HUES64 (cell line): Measurements from ENCODE around the gene TMEFF2.
A peak's percentile ranks its signal among the peaks of the same experiment; 100 is the strongest.

Source experiments
- H3K27ac ChIP-seq: 2 replicates; pipeline ENCODE4 v1.7.0; 2013; ENCODE audit warnings: low read depth, low read length, inconsistent platforms
- H3K27me3 ChIP-seq: 2 replicates; pipeline ENCODE4 v1.6.1; 2013; ENCODE audit warnings: mild to moderate bottlenecking, low read length; ENCODE audit not compliant: insufficient read depth
- H3K36me3 ChIP-seq: 2 replicates; pipeline ENCODE4 v1.6.1; 2013; ENCODE audit warnings: mild to moderate bottlenecking, low read length; ENCODE audit not compliant: insufficient read depth
- H3K4me1 ChIP-seq: 2 replicates; pipeline ENCODE4 v1.6.1; 2013; ENCODE audit warnings: mild to moderate bottlenecking, low read length, moderate library complexity; ENCODE audit not compliant: insufficient read depth
- H3K4me3 ChIP-seq: 2 replicates; pipeline ENCODE4 v1.5.1; 2013; ENCODE audit warnings: mild to moderate bottlenecking, low read length, moderate library complexity
- H3K9ac ChIP-seq: 2 replicates; pipeline ENCODE4 v1.6.1; 2013; ENCODE audit warnings: mild to moderate bottlenecking, low read depth, low read length
- H3K9me3 ChIP-seq: 2 replicates; pipeline ENCODE4 v1.6.1; 2013; ENCODE audit warnings: low read depth, low read length; ENCODE audit not compliant: insufficient read depth
- WGBS: fragments of 150-250, 120-280 bp; methylation state at CpG from one replicate; pipeline ENCODE4 v1.1.7; 2013; ENCODE audit warnings: missing lambda C conversion rate; 5-methylcytosine and 5-hydroxymethylcytosine counted together

Gene TMEFF2

GRCh38 chr2:191942739-191943103, 252.0 kb downstream of the TMEFF2 start:
- H3K4me1 ChIP-seq = peaks cover 23% of the 10 kb centered on the region
- H3K9me3 ChIP-seq = no peaks in the 10 kb centered on the region
- WGBS = 98% methylated on average over 2 of the region's 2 CpGs
- no peak overlapping the region for H3K27ac ChIP-seq
- no peak overlapping the region for H3K9ac ChIP-seq
- H3K4me3 ChIP-seq = no peak overlapping the region
- no peaks in the 10 kb centered on the region for H3K36me3 ChIP-seq
- no peaks in the 10 kb centered on the region for H3K27me3 ChIP-seq

GRCh38 chr2:191942090-191942738, 252.5 kb downstream of the TMEFF2 start:
- WGBS = 88% methylated on average over 3 of the region's 3 CpGs
- H3K9me3 ChIP-seq = no peaks in the 10 kb centered on the region
- H3K36me3 ChIP-seq = no peaks in the 10 kb centered on the region
- 0 out of 2 replicates have a peak overlapping the region, but pooled peaks have one; percentile 7 for H3K9ac ChIP-seq
- H3K4me3 ChIP-seq = no peak overlapping the region
- no peak overlapping the region for H3K27ac ChIP-seq
- peaks cover 23% of the 10 kb centered on the region for H3K4me1 ChIP-seq
- H3K27me3 ChIP-seq = no peaks in the 10 kb centered on the region

- Histone ChIP-seq H3K4me1 (peaks cover 29% of the 10 kb centered on the region), H3K27ac (no peak overlapping the region), H3K4me3 (no peak overlapping the region), H3K9me3 (no peaks in the 10 kb centered on the region), H3K27me3 (no peaks in the 10 kb centered on the region), H3K9ac (no peak overlapping the region), H3K36me3 (no peaks in the 10 kb centered on the region)
- 84% methylated on average over 3 of the region's 3 CpGs for WGBS
These were observed 253.3 kb downstream of the TMEFF2 start for GRCh38 chr2:191941376-191941929.

GRCh38 chr2:191938779-191939178, 256.0 kb downstream of the TMEFF2 start:
- Histone ChIP-seq H3K4me1 (peaks cover 29% of the 10 kb centered on the region), H3K9me3 (no peaks in the 10 kb centered on the region), H3K27ac (no peak overlapping the region), H3K9ac (no peak overlapping the region), H3K27me3 (no peaks in the 10 kb centered on the region), H3K4me3 (no peak overlapping the region), H3K36me3 (no peaks in the 10 kb centered on the region)
- 74% methylated on average over 1 of the region's 1 CpG for WGBS

GRCh38 chr2:191936882-191937405, 257.8 kb downstream of the TMEFF2 start:
- Histone ChIP-seq H3K9ac (no peak overlapping the region), H3K4me1 (peaks cover 20% of the 10 kb centered on the region), H3K27me3 (no peaks in the 10 kb centered on the region), H3K27ac (no peak overlapping the region), H3K36me3 (no peaks in the 10 kb centered on the region), H3K9me3 (no peaks in the 10 kb centered on the region), H3K4me3 (no peak overlapping the region)
- WGBS = 96% methylated on average over 2 of the region's 2 CpGs

- Histone ChIP-seq H3K9ac (no peak overlapping the region), H3K36me3 (no peaks in the 10 kb centered on the region), H3K9me3 (no peaks in the 10 kb centered on the region), H3K4me1 (peaks cover 16% of the 10 kb centered on the region), H3K4me3 (no peak overlapping the region), H3K27me3 (no peaks in the 10 kb centered on the region), H3K27ac (no peak overlapping the region)
- 95% methylated on average over 3 of the region's 3 CpGs for WGBS
These were observed 259.5 kb downstream of the TMEFF2 start for GRCh38 chr2:191935247-191935646.

- WGBS = 89% methylated on average over 2 of the region's 2 CpGs
These were observed 261.2 kb downstream of the TMEFF2 start for GRCh38 chr2:191933307-191934105.

GRCh38 chr2:191932286-191932685, 262.4 kb downstream of the TMEFF2 start:
- 80% methylated on average over 1 of the region's 1 CpG for WGBS
- Histone ChIP-seq H3K4me1 (peaks cover 19% of the 10 kb centered on the region), H3K36me3 (no peaks in the 10 kb centered on the region), H3K9me3 (no peaks in the 10 kb centered on the region), H3K9ac (no peak overlapping the region), H3K27me3 (no peaks in the 10 kb centered on the region), H3K27ac (no peak overlapping the region), H3K4me3 (no peak overlapping the region)

More at GRCh38 chr2:191933307-191934105, 261.2 kb downstream of the TMEFF2 start:
- Histone ChIP-seq H3K9ac (no peak overlapping the region), H3K9me3 (no peaks in the 10 kb centered on the region), H3K27ac (no peak overlapping the region), H3K4me1 (peaks cover 13% of the 10 kb centered on the region; the same call in 1 of the 2 replicates), H3K27me3 (no peaks in the 10 kb centered on the region), H3K4me3 (no peak overlapping the region), H3K36me3 (no peaks in the 10 kb centered on the region)

GRCh38 chr2:191931329-191931728, 263.4 kb downstream of the TMEFF2 start:
- Histone ChIP-seq H3K36me3 (no peaks in the 10 kb centered on the region), H3K9ac (no peak overlapping the region), H3K27ac (no peak overlapping the region), H3K4me3 (no peak overlapping the region), H3K27me3 (no peaks in the 10 kb centered on the region), H3K4me1 (peaks cover 22% of the 10 kb centered on the region), H3K9me3 (no peaks in the 10 kb centered on the region)
- WGBS = 86% methylated on average over 1 of the region's 1 CpG

- Histone ChIP-seq H3K4me3 (no peak overlapping the region), H3K9ac (no peak overlapping the region), H3K27ac (no peak overlapping the region), H3K27me3 (no peaks in the 10 kb centered on the region), H3K4me1 (peaks cover 22% of the 10 kb centered on the region), H3K9me3 (no peaks in the 10 kb centered on the region), H3K36me3 (no peaks in the 10 kb centered on the region)
- 91% methylated on average over 3 of the region's 3 CpGs for WGBS
These were observed 264.5 kb downstream of the TMEFF2 start for GRCh38 chr2:191930205-191930604.

GRCh38 chr2:191929288-191929687, 265.4 kb downstream of the TMEFF2 start:
- no peaks in the 10 kb centered on the region for H3K9me3 ChIP-seq
- 92% methylated on average over 4 of the region's 4 CpGs for WGBS
- H3K27me3 ChIP-seq = no peaks in the 10 kb centered on the region

More at GRCh38 chr2:191929288-191929687, 265.4 kb downstream of the TMEFF2 start:
- Histone ChIP-seq H3K27ac (no peak overlapping the region), H3K36me3 (no peaks in the 10 kb centered on the region), H3K9ac (no peak overlapping the region), H3K4me3 (no peak overlapping the region), H3K4me1 (peaks cover 22% of the 10 kb centered on the region)
